Breast epithelium (tissue), 3 donors: Measurements from ENCODE around the gene PSD4.

Source experiments
- POLR2A ChIP-seq: fragments of 450-650 bp; IDR thresholded peaks from one replicate; pipeline ENCODE4 v1.6.1; 2016; ENCODE audit warnings: antibody characterized with exemption, mild to moderate bottlenecking, moderate library complexity
- POLR2AphosphoS5 ChIP-seq, 3 donors: sonication (generic); formaldehyde crosslinking; IDR thresholded peaks; one replicate each; pipeline ENCODE4 v1.6.1; 2017; ENCODE audit warnings: antibody characterized with exemption in 3 of 3
- TF ChIP-seq, protein P1 (sequence below), 3 donors: fragments of 450-650 bp; IDR thresholded peaks; one replicate each; pipeline ENCODE4 v1.5.1; 2016 to 2017; ENCODE audit warnings: antibody characterized with exemption in 3 of 3, mild to moderate bottlenecking in 3 of 3, moderate library complexity in 3 of 3

DNA sequence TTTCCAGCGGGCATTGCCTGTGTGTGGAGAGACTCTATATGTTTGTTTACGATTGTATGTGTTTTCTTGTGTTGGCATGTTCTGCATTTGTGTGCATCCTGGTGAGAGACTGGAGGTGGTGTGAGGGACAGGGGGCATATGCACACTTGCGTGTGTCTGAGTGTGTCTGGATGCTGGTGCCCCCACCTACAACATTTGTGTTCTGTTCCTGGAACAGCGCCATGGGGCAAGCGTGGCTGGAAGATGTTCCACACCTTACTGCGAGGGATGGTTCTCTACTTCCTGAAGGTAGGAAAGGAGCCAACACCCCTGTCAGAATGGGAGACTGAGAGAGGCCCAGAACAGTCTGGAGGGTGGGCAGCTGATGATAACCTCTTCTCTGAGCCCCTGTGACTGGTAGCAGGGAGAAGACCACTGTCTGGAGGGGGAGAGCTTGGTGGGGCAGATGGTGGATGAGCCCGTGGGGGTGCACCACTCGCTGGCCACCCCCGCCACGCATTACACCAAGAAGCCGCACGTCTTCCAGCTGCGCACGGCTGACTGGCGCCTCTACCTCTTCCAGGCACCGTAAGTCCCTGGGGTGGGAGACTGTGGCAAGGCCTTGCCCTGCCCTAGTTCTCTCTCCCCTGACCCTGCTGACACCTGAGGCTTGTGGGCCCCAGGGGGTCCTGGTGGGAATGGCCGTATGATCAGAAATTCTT, 23.7 kb downstream of the PSD4 start:
- TF ChIP-seq, protein P1, sequence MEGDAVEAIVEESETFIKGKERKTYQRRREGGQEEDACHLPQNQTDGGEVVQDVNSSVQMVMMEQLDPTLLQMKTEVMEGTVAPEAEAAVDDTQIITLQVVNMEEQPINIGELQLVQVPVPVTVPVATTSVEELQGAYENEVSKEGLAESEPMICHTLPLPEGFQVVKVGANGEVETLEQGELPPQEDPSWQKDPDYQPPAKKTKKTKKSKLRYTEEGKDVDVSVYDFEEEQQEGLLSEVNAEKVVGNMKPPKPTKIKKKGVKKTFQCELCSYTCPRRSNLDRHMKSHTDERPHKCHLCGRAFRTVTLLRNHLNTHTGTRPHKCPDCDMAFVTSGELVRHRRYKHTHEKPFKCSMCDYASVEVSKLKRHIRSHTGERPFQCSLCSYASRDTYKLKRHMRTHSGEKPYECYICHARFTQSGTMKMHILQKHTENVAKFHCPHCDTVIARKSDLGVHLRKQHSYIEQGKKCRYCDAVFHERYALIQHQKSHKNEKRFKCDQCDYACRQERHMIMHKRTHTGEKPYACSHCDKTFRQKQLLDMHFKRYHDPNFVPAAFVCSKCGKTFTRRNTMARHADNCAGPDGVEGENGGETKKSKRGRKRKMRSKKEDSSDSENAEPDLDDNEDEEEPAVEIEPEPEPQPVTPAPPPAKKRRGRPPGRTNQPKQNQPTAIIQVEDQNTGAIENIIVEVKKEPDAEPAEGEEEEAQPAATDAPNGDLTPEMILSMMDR (IDR thresholded peaks at IDR 0.05) = no peak
- TF ChIP-seq POLR2A (no peak), POLR2AphosphoS5 (IDR thresholded peaks at IDR 0.05) (no peak)
